ENCODE measurements around the gene DDX18. TPM values are rescaled to one million over a fixed set of nuclear protein-coding genes. Genes with fewer than 3 reads are reported as not detected.

Gene DDX18
- total RNA-seq, 1 experiment from 2014 or later, result 76.0 TPM

DNA sequence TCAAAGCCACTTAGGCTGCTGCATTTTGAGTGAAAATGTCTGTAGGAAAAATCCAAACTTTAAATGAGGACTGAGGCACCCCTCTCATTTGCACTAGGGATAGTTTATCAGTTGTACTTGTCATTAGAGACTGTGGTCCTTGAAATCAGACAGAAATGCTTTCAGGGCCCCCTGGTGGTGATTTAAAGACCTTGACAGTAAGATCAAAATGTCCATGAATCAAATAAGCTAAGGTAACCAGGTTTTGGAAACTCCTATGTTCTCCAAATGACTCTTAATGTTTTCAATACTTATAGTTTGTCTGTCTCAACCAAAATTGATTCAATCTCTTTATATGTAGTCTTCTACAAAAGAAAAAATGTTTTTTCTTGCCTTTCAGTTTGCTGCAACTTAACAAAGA is 28.8 kb upstream of the DDX18 start:
- no peaks in the 10 kb centered on the region for H3K9me2 ChIP-seq (ENCODE audit: insufficient read depth)
- ChIA-PET CTCF (no interaction called here), POLR2A (ENCODE audit: unreplicated experiment) (interaction anchor here (0.6 kb wide), 1 partner anchor 437 kb away, joined by 4 read pairs; no protein-coding TSS in a partner anchor)
- no peaks in the 10 kb centered on the region for H4K20me1 ChIP-seq (ENCODE audit: insufficient read depth)
- BruUV-seq (replicated peaks), result no TSS peak
- no peaks in the 10 kb centered on the region for H3K4me1 ChIP-seq (replicated peaks; ENCODE audit: insufficient read depth)
- no peaks in the 10 kb centered on the region for H3F3A ChIP-seq (ENCODE audit: insufficient read depth, low read depth)
- H3K4me2 ChIP-seq, result no peak overlapping the region
- intact Hi-C loops (cut with micrococcal nuclease; ENCODE audit: unreplicated experiment), result loop anchor here (2.0 kb wide), 1 partner anchor 315 kb away; no protein-coding TSS in a partner anchor
- DNase-seq, result peak; percentile 17 to 49
- no peaks in the 10 kb centered on the region for H3K79me2 ChIP-seq (ENCODE audit: low read depth)
- H3K36me3 ChIP-seq (ENCODE audit: low read depth), result no peaks in the 10 kb centered on the region
- no peaks in the 10 kb centered on the region for H3K9me3 ChIP-seq (ENCODE audit: insufficient read depth, low read depth)
- TF ChIP-seq EZH2 (IDR thresholded peaks at IDR 0.05; ENCODE audit: low read depth) (no peak), CTCF (conservative IDR thresholded peaks at IDR 0.05) (peak; percentile 85)
- H3K4me3 ChIP-seq, result no peak overlapping the region
- H3K27ac ChIP-seq, result no peak overlapping the region
- peaks cover 6% of the 10 kb centered on the region; the same call in 1 of the 2 replicates for H3K27me3 ChIP-seq (ENCODE audit: insufficient read depth, low read depth)
- H2AFZ ChIP-seq, result no peak overlapping the region

GRCh38 chr2:117786520-117786919 is 28.0 kb upstream of the DDX18 start:
- BruUV-seq (replicated peaks), result no TSS peak
- H3K9me3 ChIP-seq (ENCODE audit: insufficient read depth, low read depth), result no peaks in the 10 kb centered on the region
- no peaks in the 10 kb centered on the region for H3K79me2 ChIP-seq (ENCODE audit: low read depth)
- H3K4me1 ChIP-seq (replicated peaks; ENCODE audit: insufficient read depth), result no peaks in the 10 kb centered on the region
- TF ChIP-seq CTCF (conservative IDR thresholded peaks at IDR 0.05), result no peak
- no peak for TF ChIP-seq EZH2 (IDR thresholded peaks at IDR 0.05; ENCODE audit: low read depth)
- ChIA-PET POLR2A (ENCODE audit: unreplicated experiment) (no interaction called here), CTCF (no interaction called here)
- intact Hi-C loops (cut with micrococcal nuclease; ENCODE audit: unreplicated experiment), result no loop called here
- no peaks in the 10 kb centered on the region for H3F3A ChIP-seq (ENCODE audit: insufficient read depth, low read depth)
- no peaks in the 10 kb centered on the region for H4K20me1 ChIP-seq (ENCODE audit: insufficient read depth)
- H3K9me2 ChIP-seq (ENCODE audit: insufficient read depth), result no peaks in the 10 kb centered on the region
- H3K27me3 ChIP-seq (ENCODE audit: insufficient read depth, low read depth), result peaks cover 10% of the 10 kb centered on the region; the same call in 1 of the 2 replicates
- no peaks in the 10 kb centered on the region for H3K36me3 ChIP-seq (ENCODE audit: low read depth)
- H3K27ac ChIP-seq, result no peak overlapping the region
- no peak for DNase-seq
- H3K4me3 ChIP-seq, result no peak overlapping the region
- H2AFZ ChIP-seq, result no peak overlapping the region
- H3K4me2 ChIP-seq, result no peak overlapping the region

DNA sequence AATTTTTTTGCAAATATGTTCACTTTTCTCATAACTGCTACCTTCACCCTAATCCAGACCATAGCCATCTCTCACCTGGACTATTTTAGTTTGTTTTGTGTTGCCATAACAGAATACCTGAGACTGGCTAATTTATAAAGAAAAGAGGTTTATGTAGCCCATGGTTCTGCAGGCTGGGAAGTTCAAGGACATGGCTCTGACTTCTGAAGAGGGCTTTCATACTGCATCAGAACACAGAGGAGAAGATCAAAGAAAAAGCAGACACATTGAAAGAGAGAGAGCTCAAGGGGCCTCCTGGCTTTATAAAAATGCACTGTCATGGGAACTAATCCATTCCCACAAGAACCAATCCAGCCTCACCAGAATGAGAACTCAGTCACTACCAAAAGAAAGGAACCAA is 25.0 kb upstream of the DDX18 start:
- H3K27me3 ChIP-seq (ENCODE audit: insufficient read depth, low read depth), result peaks cover 28% of the 10 kb centered on the region; the same call in 1 of the 2 replicates
- no peaks in the 10 kb centered on the region for H3K9me2 ChIP-seq (ENCODE audit: insufficient read depth)
- H4K20me1 ChIP-seq (ENCODE audit: insufficient read depth), result no peaks in the 10 kb centered on the region
- no peak for TF ChIP-seq CTCF (conservative IDR thresholded peaks at IDR 0.05)
- no peak for TF ChIP-seq EZH2 (IDR thresholded peaks at IDR 0.05; ENCODE audit: low read depth)
- H3K27ac ChIP-seq, result no peak overlapping the region
- H3K9me3 ChIP-seq (ENCODE audit: insufficient read depth, low read depth), result no peaks in the 10 kb centered on the region
- no peak overlapping the region for H3K4me2 ChIP-seq
- no TSS peak for BruUV-seq (replicated peaks)
- no peaks in the 10 kb centered on the region for H3K4me1 ChIP-seq (replicated peaks; ENCODE audit: insufficient read depth)
- H3K36me3 ChIP-seq (ENCODE audit: low read depth), result no peaks in the 10 kb centered on the region
- ChIA-PET CTCF (no interaction called here), POLR2A (ENCODE audit: unreplicated experiment) (no interaction called here)
- no peaks in the 10 kb centered on the region for H3F3A ChIP-seq (ENCODE audit: insufficient read depth, low read depth)
- H3K4me3 ChIP-seq, result no peak overlapping the region
- intact Hi-C loops (cut with micrococcal nuclease; ENCODE audit: unreplicated experiment), result no loop called here
- peak in 1 of 2 experiments; percentile 19 for DNase-seq
- no peak overlapping the region for H2AFZ ChIP-seq
- H3K79me2 ChIP-seq (ENCODE audit: low read depth), result no peaks in the 10 kb centered on the region

All from PC-9 (cell line).